Measurements from ENCODE around the gene DAAM2.

Gene DAAM2

DNA sequence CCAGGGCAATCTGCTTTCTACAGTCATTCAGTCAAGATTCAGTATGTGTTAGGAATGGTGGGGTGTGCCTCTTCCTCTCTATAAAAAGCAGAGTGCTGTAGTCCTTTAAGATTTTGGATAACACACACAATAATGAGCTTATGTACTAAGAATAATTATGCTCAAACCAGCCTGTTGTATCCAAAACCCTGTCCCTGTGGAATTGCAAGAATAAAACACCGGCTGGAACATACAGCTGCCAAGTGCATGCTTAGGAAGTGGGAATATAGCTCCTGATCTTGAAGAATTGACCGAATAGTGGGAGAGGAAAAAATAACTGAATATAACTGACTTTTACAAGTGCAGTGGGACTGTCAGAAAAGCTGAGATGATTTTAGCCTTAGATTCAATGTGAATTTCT is 143.1 kb downstream of the DAAM2 start:
- no peak for DNase-seq

DNA sequence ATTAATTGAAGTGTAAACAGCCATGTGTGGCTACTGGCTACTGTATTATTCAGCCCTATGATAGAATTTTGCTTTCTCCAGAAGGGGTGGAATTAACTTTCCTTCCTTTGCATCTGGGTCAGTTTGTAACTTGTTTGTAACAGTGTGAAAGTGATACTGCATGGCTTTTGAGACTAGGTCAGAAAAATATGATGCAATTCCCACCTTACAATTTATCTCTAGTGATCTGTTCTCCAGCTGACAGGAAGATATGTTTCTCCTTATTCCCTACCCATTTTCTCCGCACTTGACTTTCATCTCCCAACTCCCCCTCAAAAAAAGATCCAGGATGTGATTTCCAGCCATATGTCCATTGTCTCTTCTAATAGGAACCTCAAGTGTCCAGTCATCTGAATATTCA is 144.7 kb downstream of the DAAM2 start:
- DNase-seq = no peak

DNA sequence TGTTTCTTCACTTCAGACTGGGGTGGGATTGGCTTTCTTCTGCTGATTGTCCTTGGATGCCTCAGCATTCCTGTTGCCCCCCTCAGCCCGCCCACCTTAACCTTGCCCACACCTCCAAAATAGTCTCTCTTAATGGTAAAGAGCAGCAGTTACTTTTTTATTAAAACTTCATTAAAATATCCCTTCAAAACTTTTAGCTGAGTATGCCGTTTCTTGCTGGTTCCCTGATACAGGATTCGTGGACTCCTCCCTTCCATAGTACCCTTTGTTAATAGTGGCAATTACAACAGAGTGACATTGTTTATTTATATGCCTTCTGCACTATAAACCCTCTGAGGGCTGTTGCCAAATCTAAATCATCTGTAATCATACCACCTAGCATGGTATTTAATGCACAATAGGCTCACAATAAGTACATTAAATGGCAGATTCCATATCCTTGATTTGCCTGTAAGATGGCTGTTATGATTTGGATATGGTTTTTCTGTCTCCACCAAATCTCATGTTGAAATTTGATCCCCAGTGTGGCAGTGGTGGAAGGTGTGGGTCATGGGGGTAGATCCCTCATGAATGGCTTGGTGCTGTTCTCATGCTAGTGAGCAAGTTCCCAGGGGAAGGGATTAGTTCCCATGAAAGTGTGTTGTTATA is 145.6 kb downstream of the DAAM2 start:
- DNase-seq = no peak

DNA sequence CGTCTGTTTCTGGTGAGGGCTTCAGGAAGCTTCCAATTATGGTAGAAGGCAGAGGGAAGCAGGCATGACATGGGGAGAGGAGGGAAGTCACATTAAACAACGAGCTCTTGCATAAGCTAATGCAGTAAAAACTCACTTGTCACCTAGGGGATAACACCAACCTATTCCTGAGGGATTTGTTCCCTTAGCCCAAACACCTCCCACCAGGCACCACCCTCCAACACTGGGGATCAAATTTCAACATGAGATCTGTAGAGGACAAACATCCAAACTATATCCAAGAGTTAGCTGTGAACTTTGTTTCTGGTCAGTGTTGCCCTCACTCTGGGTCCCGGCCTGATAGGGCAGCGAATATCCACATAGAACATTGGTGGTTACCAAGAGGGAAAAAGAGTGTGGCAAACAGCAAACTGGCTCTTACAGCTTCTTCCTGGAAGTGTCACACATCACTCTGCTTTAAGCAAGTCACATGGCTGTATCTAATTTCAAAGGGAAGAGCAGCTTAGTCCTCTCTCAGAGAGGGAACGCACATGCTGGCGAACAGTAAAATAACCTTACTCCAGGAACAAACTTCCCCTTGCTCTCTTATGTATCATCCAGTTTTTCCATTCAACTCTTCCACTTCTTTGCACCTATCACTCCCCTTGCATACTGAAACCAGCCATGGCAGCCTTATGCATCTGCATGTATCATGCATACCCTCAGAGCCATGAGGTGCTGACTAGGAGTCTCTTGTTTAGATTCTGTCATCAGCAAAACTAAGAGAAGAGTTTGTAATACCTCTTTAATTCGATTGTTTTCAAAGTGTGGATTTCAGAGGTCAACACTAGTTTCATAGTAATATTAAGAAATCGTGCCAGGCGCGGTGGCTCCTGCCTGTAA is 146.8 kb downstream of the DAAM2 start:
- DNase-seq = no peak

DNA sequence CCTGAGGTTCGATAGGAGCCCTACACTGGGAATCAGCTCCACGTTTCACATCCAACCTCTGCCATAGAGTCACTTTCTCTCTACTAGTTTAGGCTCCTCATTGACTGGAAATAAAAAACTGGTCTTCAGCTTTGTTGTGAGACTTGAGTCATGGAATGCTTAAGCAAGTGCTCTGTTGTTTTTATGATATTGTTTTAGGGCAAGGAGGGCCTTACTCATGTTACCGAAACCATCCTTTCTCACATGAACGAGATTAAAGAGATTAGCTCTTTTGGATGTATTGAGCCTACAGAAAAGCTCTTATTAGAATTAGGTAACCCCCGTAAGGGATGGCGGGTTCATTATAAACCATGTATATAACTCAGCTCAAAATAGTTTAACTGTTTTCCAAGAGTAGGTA is 149.0 kb downstream of the DAAM2 start:
- no peak for DNase-seq

DNA sequence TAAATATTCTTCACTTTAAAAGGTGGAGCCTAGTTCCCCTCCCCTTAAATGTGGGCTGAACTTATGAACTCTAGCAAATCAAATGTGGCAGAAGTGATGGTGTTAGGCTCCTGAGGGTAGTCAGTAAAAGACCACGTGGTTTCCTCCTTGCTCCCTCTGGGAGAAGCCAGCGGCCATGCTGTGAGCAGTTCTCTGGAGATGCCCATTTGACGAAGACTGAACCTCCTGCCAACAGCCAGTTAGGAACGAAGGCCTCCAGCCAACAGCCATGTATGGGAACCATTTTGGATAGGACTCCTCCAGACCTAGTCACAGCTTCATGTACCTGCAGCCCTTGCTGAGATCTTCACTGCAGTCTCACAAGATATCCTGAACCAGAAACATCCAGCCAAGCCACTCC is 149.6 kb downstream of the DAAM2 start:
- no peak for DNase-seq

DNA sequence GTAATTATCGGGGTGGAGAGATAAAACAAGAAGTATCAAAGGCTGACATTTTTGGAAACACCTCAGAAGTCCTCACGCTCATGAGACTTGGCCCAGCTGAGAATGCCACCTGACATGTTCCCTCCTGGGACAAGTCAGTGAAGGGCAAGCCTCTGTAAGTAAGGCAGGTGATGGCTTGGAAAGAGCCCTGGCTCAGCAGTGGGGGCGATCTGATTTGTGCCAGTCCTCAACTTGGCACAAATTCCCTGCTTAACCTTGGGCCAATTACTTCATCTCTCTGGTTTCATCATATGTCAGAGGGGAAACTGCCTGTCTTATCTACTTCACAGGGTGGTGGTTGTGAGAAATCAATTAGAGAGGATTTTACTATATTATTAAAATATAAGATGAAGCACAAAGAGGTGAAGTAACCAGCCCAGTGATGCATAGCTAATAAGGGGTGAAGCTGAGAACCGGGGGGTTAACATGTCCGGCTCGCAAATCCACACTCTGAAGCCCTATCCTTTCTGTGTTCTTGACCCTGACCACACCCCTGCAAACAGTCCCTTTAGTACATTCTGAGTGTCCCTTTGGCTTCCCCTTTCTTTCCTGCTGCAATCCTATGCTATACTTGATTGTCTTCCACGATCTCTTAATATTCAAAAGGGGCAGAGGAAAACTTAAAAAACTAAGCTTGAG is 150.9 kb downstream of the DAAM2 start:
- no peak for DNase-seq

DNA sequence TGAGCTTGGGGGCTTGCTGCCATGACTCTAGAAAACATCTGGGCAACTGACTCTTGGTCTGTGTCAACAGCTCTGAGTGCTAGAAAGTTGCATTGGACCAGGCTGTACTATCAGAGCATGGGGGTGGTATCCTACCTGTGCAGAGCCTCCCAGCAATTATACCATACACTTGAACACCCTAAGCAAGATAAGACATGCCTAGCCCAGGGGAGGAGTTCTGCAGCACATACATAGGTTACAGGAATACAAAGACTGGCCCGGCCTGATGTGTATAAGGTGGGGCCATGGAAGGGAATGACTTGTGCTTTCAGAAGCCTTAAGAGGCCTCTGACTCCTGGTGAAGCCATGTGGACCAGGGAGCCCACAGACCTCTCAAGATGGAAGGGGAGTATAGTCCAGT is 153.4 kb downstream of the DAAM2 start:
- DNase-seq = no peak

DNA sequence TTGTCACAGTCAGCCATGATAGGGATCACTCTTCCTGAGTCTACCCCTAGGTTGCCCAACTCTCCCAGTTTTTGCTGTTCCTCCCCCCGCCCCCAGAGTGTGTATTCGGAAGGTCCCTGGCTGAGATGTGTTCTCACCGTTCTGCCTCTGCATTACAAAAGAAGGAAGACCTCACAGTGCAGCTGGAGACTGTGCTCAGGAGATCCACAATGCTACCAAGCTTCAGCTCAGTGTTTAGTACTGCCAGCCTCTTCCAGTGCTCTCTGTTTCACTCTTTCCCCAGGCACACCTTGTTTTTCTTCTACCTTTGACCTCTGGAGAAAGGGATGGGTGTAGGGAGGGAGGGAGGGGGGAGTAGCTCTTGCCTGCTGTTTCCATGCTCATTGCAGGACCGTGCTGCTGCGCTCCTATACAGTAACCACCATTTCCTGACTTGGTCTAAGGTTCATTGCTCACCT is 155.5 kb downstream of the DAAM2 start:
- no peak for DNase-seq

DNA sequence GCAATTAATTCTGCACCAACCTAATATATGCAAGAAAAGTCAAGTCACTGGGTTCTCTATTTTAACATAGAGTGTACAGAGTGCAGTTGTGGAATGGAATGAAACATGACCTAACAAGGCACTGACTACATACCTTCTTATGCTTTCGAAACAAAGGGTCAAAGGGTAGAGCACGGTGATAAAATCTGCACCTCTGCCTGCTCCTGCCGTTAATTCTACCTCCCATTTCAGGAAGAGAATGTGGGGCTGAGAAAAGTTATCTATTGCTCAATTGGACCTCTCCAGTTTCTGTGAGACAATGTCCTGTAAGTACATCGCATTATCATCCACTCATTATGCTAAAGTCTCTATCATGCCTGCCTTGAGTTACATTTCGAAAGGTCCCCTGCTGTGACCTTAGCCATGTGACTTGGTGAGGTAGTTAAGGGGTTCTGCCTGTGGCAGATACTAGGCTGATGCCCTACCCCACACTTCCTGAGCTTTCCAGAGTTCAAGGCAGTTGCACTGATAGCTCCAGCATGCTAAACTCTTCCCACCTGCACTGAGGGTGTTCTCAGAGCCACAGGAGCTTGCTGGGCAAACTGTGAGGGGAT is 156.1 kb downstream of the DAAM2 start:
- no peak for DNase-seq

DNA sequence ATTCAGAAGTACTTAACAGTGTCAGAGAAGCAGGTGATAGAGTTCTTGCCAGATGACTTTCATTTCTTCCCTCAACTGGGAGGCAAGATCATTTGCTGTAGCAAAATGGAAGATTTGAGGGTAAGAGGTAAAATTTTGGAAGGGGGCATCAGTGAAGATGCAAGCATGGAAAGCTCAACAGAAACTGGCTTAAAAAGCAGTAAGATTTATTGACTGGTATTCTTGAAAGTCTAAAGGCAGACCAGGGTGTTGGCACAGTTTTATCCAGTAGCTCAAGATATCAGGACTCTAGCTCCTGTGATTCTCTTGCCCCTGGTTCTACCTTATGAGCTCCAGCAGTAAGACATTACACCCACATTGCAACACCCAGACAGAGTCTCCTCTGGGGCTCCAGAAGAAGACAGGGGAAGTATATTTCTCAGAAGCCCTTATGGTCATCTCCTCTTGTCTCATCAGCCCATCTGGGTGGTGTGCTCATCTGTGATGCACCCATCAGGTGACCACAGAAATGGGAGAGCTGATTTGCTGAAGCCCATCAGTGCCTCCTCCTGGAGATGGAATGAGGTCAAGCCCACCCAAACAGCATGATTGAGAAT is 158.0 kb downstream of the DAAM2 start:
- no peak for DNase-seq

DNA sequence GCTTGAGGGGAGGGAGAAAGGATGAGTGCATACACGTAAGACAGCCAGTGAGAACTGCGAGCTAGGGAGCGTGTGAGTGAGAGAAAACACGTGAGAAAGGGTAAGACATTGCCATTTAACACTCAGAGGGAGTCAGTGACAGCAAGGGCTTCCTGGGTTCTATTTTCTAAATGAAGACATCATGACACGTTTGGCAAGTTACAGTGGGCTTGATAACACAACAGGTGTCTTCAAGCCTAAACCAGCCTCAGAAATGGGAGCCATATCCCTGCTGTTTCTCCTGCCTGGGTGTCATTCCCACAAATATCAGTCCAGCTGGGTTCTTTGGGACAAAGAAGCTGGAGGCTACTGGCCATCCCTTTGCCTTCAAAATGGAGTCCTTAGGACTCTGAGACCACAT is 159.0 kb downstream of the DAAM2 start:
- DNase-seq = no peak

DNA sequence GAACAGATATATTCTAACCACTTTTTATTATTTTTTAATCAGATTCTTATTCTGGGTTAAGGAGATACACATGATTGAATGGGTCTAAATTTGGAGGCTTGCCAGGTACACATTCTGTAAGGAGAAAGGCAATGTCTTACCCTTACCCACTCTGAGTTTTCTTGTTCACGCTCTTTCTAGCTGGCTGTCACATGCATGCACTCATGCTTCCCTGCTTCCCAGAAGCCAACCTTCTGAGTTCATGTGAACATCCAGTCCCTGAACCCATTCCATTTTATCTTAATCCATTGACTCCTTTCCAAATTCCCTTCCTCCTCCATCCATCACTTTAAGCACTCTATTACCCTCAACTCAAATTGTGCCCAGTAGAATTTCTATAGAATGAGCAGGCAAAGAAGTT is 159.5 kb downstream of the DAAM2 start:
- DNase-seq = no peak

DNA sequence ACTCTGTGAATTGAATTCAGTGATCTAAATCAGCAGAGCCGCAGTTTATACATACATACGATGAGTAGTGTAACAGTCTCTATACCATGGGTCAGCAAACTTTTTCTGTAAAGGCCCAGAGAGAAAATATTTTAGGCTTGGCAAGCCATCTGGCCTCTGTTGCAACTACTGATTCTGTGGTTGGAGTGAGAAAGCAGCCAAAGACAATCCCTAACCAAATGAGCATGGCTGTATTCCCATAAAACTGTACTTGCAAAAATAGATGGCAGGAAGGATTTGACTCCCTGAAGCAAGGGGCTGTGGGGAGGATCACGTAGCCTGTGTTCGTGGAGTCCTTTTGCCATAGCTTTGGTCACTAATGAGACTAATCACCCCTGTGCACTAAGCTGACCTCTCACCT is 160.0 kb downstream of the DAAM2 start:
- DNase-seq = no peak

DNA sequence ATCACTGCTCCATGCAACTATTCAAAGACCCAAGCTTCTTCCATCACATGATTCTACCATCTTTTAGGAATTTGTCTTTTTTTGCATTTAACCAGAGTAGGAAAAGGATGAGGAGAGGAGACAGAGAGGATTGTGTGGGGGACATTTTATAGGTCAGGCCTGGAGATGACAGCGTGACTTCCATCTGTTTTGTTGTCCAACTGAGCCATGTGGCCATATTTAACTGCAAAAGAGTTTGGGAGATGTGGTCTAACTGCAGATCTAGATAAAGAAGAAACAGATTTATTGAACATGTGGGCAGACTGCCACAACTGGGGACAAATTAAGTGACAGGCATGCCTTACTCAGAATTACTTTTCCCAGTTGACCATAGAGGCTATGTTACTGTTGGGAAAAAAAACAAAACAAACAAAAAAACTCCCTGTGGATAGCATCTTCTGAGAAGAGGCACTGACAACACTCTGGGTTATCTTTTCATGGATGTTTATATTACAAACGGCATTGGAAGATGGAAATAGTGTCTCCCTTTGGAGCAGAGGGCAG is 161.0 kb downstream of the DAAM2 start:
- no peak for DNase-seq

All from activated CD4-positive, alpha-beta T cell treated with anti-CD3 and anti-CD28 coated beads, Interleukin-2, amount 50 U/mL, for 1 hour (primary cell).